HEK293 (cell line): ENCODE results near the gene MYO1E.

Source experiments
- CTCF ChIA-PET: fragments of 350-600 bp; formaldehyde crosslinking; extraction: SDS; loops from one replicate; lab custom pipeline; 2021; ENCODE audit warnings: antibody characterized with exemption; lab: Yijun Ruan, JAX
- POLR2A ChIA-PET: fragments of 300-600 bp; formaldehyde crosslinking; extraction: SDS; loops from one replicate; lab custom pipeline; 2020; ENCODE audit warnings: antibody characterized with exemption, inconsistent platforms; lab: Yijun Ruan, JAX
- H3K27ac ChIP-seq: fragments of 200-500 bp; sonication (Bioruptor generic); 2 replicates; pipeline ENCODE4 v1.5.1; 2014; ENCODE audit warnings: low read depth, low read length, control low read depth, inconsistent platforms; ENCODE audit errors: extremely low read depth
- H3K36me3 ChIP-seq, 2 experiments: fragments of 200-500 bp in 1 of 2; sonication (Bioruptor generic) in 1 of 2; 1 replicate in 1 of 2; 2 replicates in 1 of 2; pipeline ENCODE4 v1.5.1; 2014 to 2017; ENCODE audit warnings: inconsistent platforms in 2 of 2, low read length in 2 of 2; ENCODE audit not compliant: control insufficient read depth in 2 of 2, insufficient read depth in 1 of 2
- H3K4me1 ChIP-seq: fragments of 200-500 bp; sonication (Bioruptor generic); 2 replicates; pipeline ENCODE4 v1.5.1; 2014; ENCODE audit warnings: mild to moderate bottlenecking, low read length, inconsistent platforms; ENCODE audit not compliant: control insufficient read depth, insufficient read depth
- H3K4me3 ChIP-seq: 2 replicates; pipeline ENCODE4 v1.5.1; 2011; ENCODE audit warnings: low read depth, mild to moderate bottlenecking, control low read depth, low read length, moderate library complexity
- H3K9me3 ChIP-seq: fragments of 200-500 bp; sonication (Bioruptor generic); 2 replicates; pipeline ENCODE4 v1.5.1; 2014; ENCODE audit warnings: low read depth, low read length, inconsistent platforms; ENCODE audit not compliant: control insufficient read depth, insufficient read depth
- KLF10 ChIP-seq: fragments of 450-650 bp; IDR thresholded peaks from 2 replicates; pipeline ENCODE4 v1.5.1; 2018; ENCODE audit warnings: missing biosample characterization, mild to moderate bottlenecking, missing genetic modification characterization
- MYNN ChIP-seq: fragments of 450-650 bp; formaldehyde crosslinking; IDR thresholded peaks from 2 replicates; pipeline ENCODE4 v1.5.1; 2016; ENCODE audit warnings: missing biosample characterization, missing genetic modification characterization, borderline replicate concordance
- PRDM1 ChIP-seq: fragments of 450-650 bp; formaldehyde crosslinking; IDR thresholded peaks from 2 replicates; pipeline ENCODE4; 2016; ENCODE audit warnings: missing biosample characterization, missing genetic modification characterization
- PRDM10 ChIP-seq: fragments of 450-650 bp; formaldehyde crosslinking; IDR thresholded peaks from 2 replicates; pipeline ENCODE4 v1.5.1; 2016; ENCODE audit warnings: missing biosample characterization, missing genetic modification characterization
- PRDM6 ChIP-seq: fragments of 450-650 bp; formaldehyde crosslinking; IDR thresholded peaks from 2 replicates; pipeline ENCODE4 v1.5.1; 2017; ENCODE audit warnings: missing biosample characterization, missing genetic modification characterization
- REST ChIP-seq: fragments of 450-650 bp; formaldehyde crosslinking; IDR thresholded peaks from 2 replicates; pipeline ENCODE4 v1.5.1; 2016; ENCODE audit warnings: missing biosample characterization, missing genetic modification characterization
- SCRT2 ChIP-seq: fragments of 450-650 bp; formaldehyde crosslinking; IDR thresholded peaks from 2 replicates; pipeline ENCODE4 v1.5.1; 2016; ENCODE audit warnings: missing biosample characterization, missing genetic modification characterization
- ZBTB8A ChIP-seq: fragments of 450-650 bp; formaldehyde crosslinking; IDR thresholded peaks from 2 replicates; pipeline ENCODE4 v1.5.1; 2016; ENCODE audit warnings: missing biosample characterization, missing genetic modification characterization
- ZNF24 ChIP-seq: fragments of 450-650 bp; formaldehyde crosslinking; IDR thresholded peaks from 2 replicates; pipeline ENCODE4 v1.5.1; 2016; ENCODE audit warnings: missing biosample characterization, missing genetic modification characterization
- ZNF416 ChIP-seq: fragments of 450-650 bp; formaldehyde crosslinking; IDR thresholded peaks from 2 replicates; pipeline ENCODE4 v1.5.1; 2016; ENCODE audit warnings: missing biosample characterization, missing genetic modification characterization
- ZNF518A ChIP-seq: fragments of 450-650 bp; formaldehyde crosslinking; conservative IDR thresholded peaks from 2 replicates; pipeline ENCODE4 v1.5.1; 2016; ENCODE audit warnings: low read depth, missing biosample characterization, missing genetic modification characterization
- ZNF544 ChIP-seq: fragments of 450-650 bp; formaldehyde crosslinking; IDR thresholded peaks from 2 replicates; pipeline ENCODE4 v1.5.0; 2017; ENCODE audit warnings: missing biosample characterization, missing genetic modification characterization
- ZNF626 ChIP-seq: fragments of 450-650 bp; sonication (Bioruptor Pico); formaldehyde crosslinking; IDR thresholded peaks from 2 replicates; pipeline ENCODE4 v1.5.1; 2018; ENCODE audit warnings: missing biosample characterization, missing genetic modification characterization, inconsistent platforms

MYO1E gene

GRCh38 chr15:59191855-59192237 is 180.8 kb downstream of the MYO1E start:
- POLR2A ChIA-PET = no interaction called here
- CTCF ChIA-PET = interaction anchor here (0.7 kb wide), 1 partner anchor 1166 kb away, joined by 5 read pairs; no protein-coding TSS in a partner anchor
- no peak overlapping the region for H3K27ac ChIP-seq
- no peak for TF ChIP-seq KLF10 (tag by site-specific recombination)
- no peak for TF ChIP-seq ZNF24
- no peak overlapping the region for H3K4me3 ChIP-seq
- no peaks in the 10 kb centered on the region for H3K4me1 ChIP-seq
- H3K9me3 ChIP-seq = no peaks in the 10 kb centered on the region
- peaks cover 4 to 27% of the 10 kb centered on the region in 2 experiments for H3K36me3 ChIP-seq

GRCh38 chr15:59190291-59190690 is 182.4 kb downstream of the MYO1E start:
- Histone ChIP-seq H3K27ac (no peak overlapping the region), H3K9me3 (no peaks in the 10 kb centered on the region), H3K4me1 (no peaks in the 10 kb centered on the region), H3K4me3 (no peak overlapping the region), H3K36me3 (peaks cover 4 to 27% of the 10 kb centered on the region in 2 experiments)
- ChIA-PET POLR2A (no interaction called here), CTCF (no interaction called here)
- TF ChIP-seq ZBTB8A (tag by site-specific recombination) = no peak
- no peak for TF ChIP-seq ZNF544 (tag by site-specific recombination)
- TF ChIP-seq ZNF518A (tag by site-specific recombination) = no peak
- TF ChIP-seq ZNF626 (tag by site-specific recombination) = no peak
- TF ChIP-seq PRDM6 (tag by site-specific recombination) = no peak
- TF ChIP-seq MYNN = no peak
- no peak for TF ChIP-seq PRDM10 (tag by site-specific recombination)
- TF ChIP-seq SCRT2 (tag by site-specific recombination) = no peak
- no peak for TF ChIP-seq ZNF416 (tag by site-specific recombination)
- no peak for TF ChIP-seq ZNF24
- TF ChIP-seq, all 188 proteins: peak for 0

- no peaks in the 10 kb centered on the region for H3K4me1 ChIP-seq
- CTCF ChIA-PET = interaction anchor here (0.6 kb wide), 1 partner anchor 207 kb away, joined by 3 read pairs; no protein-coding TSS in a partner anchor
- TF ChIP-seq REST (tag by site-specific recombination) (no peak), PRDM1 (tag by site-specific recombination) (peak; percentile 98)
- TF ChIP-seq, all 188 proteins: peak for 1
- peaks cover 4 to 16% of the 10 kb centered on the region in 2 experiments for H3K36me3 ChIP-seq
- no peaks in the 10 kb centered on the region for H3K9me3 ChIP-seq
- POLR2A ChIA-PET = no interaction called here
- H3K4me3 ChIP-seq = no peak overlapping the region
- no peak overlapping the region for H3K27ac ChIP-seq
These were observed 183.4 kb downstream of the MYO1E start for GRCh38 chr15:59189241-59189640.
